ENCODE results near the gene SLC16A13. TPM values are rescaled to one million over a fixed set of nuclear protein-coding genes. Genes with fewer than 3 reads are reported as not detected.

Gene SLC16A13
- total and polyA plus RNA-seq, 2 of the 4 experiments (the other 2 are of a cell fraction), result 0.18 to 2.3 TPM

DNA sequence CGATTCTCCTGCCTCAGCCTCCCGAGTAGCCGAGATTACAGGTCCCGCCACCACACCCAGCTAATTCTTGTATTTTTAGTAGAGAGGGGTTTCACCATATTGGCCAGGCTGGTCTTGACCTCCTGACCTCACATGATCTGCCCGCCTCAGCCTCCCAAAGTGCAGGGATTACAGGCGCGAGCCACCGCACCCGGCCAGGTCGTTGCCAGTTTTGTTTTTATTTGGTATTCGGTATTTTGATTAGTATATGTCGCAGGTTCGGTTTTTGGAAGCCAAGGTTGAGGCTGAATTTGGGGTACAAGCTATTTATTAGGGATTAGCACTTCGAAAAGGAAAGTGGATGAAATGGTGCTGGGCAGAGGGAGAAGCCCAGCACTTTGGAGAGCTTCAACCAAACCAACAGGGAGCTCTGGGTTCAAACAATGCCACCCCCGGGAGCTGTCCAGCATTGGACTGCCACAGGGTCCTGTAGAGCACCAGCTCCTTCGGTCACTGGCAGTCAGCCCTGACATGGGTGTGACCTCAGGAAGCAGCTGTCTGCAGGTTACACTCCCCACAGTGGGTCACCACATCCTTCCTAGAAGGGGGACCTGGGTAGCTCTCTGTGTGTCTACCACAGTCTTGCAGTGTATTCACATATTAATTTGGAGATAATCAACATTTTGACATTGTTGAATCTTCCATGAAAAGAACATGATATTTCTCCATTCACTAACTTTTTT lies 45.7 kb downstream of the SLC16A13 start:
- Histone ChIP-seq H3K9me1 (ENCODE audit: insufficient read depth, low read length) (no peaks in the 10 kb centered on the region), H3K4me2 (ENCODE audit: low read depth, low read length) (no peak overlapping the region), H2BK5ac (ENCODE audit: low read depth, low read length, poor library complexity, severe bottlenecking) (no peak overlapping the region), H2BK20ac (ENCODE audit: low read depth, low read length) (no peak overlapping the region), H2AK9ac (replicated peaks; ENCODE audit: low read depth, low read length, poor library complexity) (no peak overlapping the region), H2AK5ac (ENCODE audit: low read depth, low read length) (no peak overlapping the region), H3K9ac (ENCODE audit: low read depth, low read length) (no peak overlapping the region), H3K23ac (ENCODE audit: low read depth, low read length) (no peak overlapping the region), H2BK120ac (ENCODE audit: low read depth, low read length) (no peak overlapping the region), H3K56ac (ENCODE audit: extremely low read depth, insufficient read depth, low read length) (no peak overlapping the region), H3K18ac (ENCODE audit: low read depth, low read length) (no peak overlapping the region), H3K27ac (ENCODE audit: insufficient read depth, low read length) (no peak overlapping the region), H2BK15ac (ENCODE audit: low read depth, low read length) (no peak overlapping the region), H2AFZ (replicated peaks; ENCODE audit: low read length, poor library complexity) (no peak overlapping the region), H4K8ac (ENCODE audit: low read depth in 2 of 2, low read length in 2 of 2) (no peak overlapping the region), H4K20me1 (ENCODE audit: insufficient read depth, low read length) (no peaks in the 10 kb centered on the region), H3K9me3 (ENCODE audit: control insufficient read depth, insufficient read depth, low read length) (no peaks in the 10 kb centered on the region), H3K36me3 (ENCODE audit: control insufficient read depth, insufficient read depth, low read length) (no peaks in the 10 kb centered on the region), H4K91ac (ENCODE audit: insufficient read depth, low read depth, low read length) (no peak overlapping the region), H3K4ac (ENCODE audit: low read depth, low read length) (no peak overlapping the region), H4K5ac (ENCODE audit: low read depth, low read length) (no peak overlapping the region), H3K79me1 (ENCODE audit: low read depth in 1 of 2, low read length in 2 of 2) (no peaks in the 10 kb centered on the region), H3K14ac (replicated peaks; ENCODE audit: low read depth, low read length) (no peak overlapping the region), H3K4me1 (ENCODE audit: control insufficient read depth, insufficient read depth, low read length) (no peaks in the 10 kb centered on the region), H3K27me3 (ENCODE audit: control insufficient read depth, insufficient read depth, low read length) (peaks cover 8% of the 10 kb centered on the region), H3K4me3 (ENCODE audit: insufficient read depth, low read depth, low read length) (no peak overlapping the region)
- WGBS, 2 experiments (ENCODE audit: extremely low coverage in 2 of 2, insufficient read length in 1 of 2), result no CpG with 5 or more reads among the region's 16 CpGs
- in situ Hi-C loops (cut with MboI; ENCODE audit: low sequenced_read_pairs) (no loop called here), intact Hi-C loops (cut with micrococcal nuclease) (no loop called here), dilution Hi-C loops (cut with HindIII; ENCODE audit: low sequenced_read_pairs, unreplicated experiment) (no loop called here)
- TF ChIP-seq SMC3 (IDR thresholded peaks at IDR 0.05; ENCODE audit: low read depth, low read length), result no peak
- TF ChIP-seq RCOR1 (IDR thresholded peaks at IDR 0.05; ENCODE audit: insufficient replicate concordance, low read length), result no peak
- no peak for TF ChIP-seq BHLHE40 (IDR thresholded peaks at IDR 0.05; ENCODE audit: low read depth, low read length)
- TF ChIP-seq NFE2L2 (IDR thresholded peaks at IDR 0.05; ENCODE audit: low read depth, low read length), result no peak
- no peak for TF ChIP-seq POLR2A (IDR thresholded peaks at IDR 0.05; ENCODE audit: low read depth, low read length)
- TF ChIP-seq CEBPB (IDR thresholded peaks at IDR 0.05; ENCODE audit: low read depth, low read length), result no peak
- TF ChIP-seq, protein P1, sequence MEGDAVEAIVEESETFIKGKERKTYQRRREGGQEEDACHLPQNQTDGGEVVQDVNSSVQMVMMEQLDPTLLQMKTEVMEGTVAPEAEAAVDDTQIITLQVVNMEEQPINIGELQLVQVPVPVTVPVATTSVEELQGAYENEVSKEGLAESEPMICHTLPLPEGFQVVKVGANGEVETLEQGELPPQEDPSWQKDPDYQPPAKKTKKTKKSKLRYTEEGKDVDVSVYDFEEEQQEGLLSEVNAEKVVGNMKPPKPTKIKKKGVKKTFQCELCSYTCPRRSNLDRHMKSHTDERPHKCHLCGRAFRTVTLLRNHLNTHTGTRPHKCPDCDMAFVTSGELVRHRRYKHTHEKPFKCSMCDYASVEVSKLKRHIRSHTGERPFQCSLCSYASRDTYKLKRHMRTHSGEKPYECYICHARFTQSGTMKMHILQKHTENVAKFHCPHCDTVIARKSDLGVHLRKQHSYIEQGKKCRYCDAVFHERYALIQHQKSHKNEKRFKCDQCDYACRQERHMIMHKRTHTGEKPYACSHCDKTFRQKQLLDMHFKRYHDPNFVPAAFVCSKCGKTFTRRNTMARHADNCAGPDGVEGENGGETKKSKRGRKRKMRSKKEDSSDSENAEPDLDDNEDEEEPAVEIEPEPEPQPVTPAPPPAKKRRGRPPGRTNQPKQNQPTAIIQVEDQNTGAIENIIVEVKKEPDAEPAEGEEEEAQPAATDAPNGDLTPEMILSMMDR (conservative IDR thresholded peaks at IDR 0.05; ENCODE audit: low read depth, low read length), result no peak
- no peak for TF ChIP-seq MXI1 (IDR thresholded peaks at IDR 0.05; ENCODE audit: borderline replicate concordance, low read depth, low read length)
- ATAC-seq (ENCODE audit: low read depth), result no peak
- CTCF ChIA-PET, result interaction anchor here (1.5 kb wide), 1 partner anchor 29 kb away, joined by 3 read pairs; no protein-coding TSS in a partner anchor
- no peak for DNase-seq
- POLR2A ChIA-PET (ENCODE audit: unreplicated experiment), result no interaction called here
- BruUV-seq (replicated peaks), result no TSS peak
